ENCODE measurements around the gene C1QTNF1. TPM values are rescaled to one million over a fixed set of nuclear protein-coding genes. Genes with fewer than 3 reads are reported as not detected.

C1QTNF1 gene
- total and polyA plus RNA-seq, 8 donors = 5.3 to 31.2 (median 8.4) TPM

- WGBS, 2 donors = 84 to 91% methylated on average over 5 of the region's 5 CpGs
These were observed 38.6 kb upstream of the C1QTNF1 start for GRCh38 chr17:78985395-78985794.

GRCh38 chr17:78986048-78986648, 37.8 kb upstream of the C1QTNF1 start:
- peak overlapping the region in 2 of 4 donors; percentile 15 to 35 for H3K4me3 ChIP-seq
- FAIRE-seq (no peak), DNase-seq (peak in 2 of 6 donors; percentile 30 to 43), ATAC-seq (peak; percentile 44 to 79 (median 76))
- H3K4me1 ChIP-seq = peaks cover 10 to 26% (median 19%) of the 10 kb centered on the region in 3 donors
- TF ChIP-seq, protein P1, sequence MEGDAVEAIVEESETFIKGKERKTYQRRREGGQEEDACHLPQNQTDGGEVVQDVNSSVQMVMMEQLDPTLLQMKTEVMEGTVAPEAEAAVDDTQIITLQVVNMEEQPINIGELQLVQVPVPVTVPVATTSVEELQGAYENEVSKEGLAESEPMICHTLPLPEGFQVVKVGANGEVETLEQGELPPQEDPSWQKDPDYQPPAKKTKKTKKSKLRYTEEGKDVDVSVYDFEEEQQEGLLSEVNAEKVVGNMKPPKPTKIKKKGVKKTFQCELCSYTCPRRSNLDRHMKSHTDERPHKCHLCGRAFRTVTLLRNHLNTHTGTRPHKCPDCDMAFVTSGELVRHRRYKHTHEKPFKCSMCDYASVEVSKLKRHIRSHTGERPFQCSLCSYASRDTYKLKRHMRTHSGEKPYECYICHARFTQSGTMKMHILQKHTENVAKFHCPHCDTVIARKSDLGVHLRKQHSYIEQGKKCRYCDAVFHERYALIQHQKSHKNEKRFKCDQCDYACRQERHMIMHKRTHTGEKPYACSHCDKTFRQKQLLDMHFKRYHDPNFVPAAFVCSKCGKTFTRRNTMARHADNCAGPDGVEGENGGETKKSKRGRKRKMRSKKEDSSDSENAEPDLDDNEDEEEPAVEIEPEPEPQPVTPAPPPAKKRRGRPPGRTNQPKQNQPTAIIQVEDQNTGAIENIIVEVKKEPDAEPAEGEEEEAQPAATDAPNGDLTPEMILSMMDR (IDR thresholded peaks at IDR 0.05) = no peak
- no peaks in the 10 kb centered on the region for H3K36me3 ChIP-seq
- 17 to 19% methylated on average over 6 of the region's 6 CpGs for WGBS, 2 donors
- H3K9me3 ChIP-seq = no peaks in the 10 kb centered on the region
- intact Hi-C loops (cut with DNase I) = loop anchor here in 1 of 3 donors (10.0 kb wide), 1 partner anchor 51 kb away; no protein-coding TSS in a partner anchor
- peak overlapping the region; percentile 52 to 87 (median 74) for H3K27ac ChIP-seq
- no peaks in the 10 kb centered on the region for H3K27me3 ChIP-seq

More at GRCh38 chr17:78985395-78985794, 38.6 kb upstream of the C1QTNF1 start:
- no peak for ATAC-seq
- no peak overlapping the region for H3K4me3 ChIP-seq
- intact Hi-C loops (cut with DNase I) = loop anchor here in 1 of 3 donors (10.0 kb wide), 1 partner anchor 51 kb away; no protein-coding TSS in a partner anchor
- H3K4me1 ChIP-seq = peaks cover 10 to 26% (median 19%) of the 10 kb centered on the region in 3 donors
- peak; percentile 37 for FAIRE-seq
- no peak for DNase-seq
- TF ChIP-seq, protein P1 (IDR thresholded peaks at IDR 0.05) = no peak
- H3K27ac ChIP-seq = peak overlapping the region in 2 of 4 donors; percentile 85 to 87
- no peaks in the 10 kb centered on the region for H3K27me3 ChIP-seq
- no peaks in the 10 kb centered on the region for H3K36me3 ChIP-seq
- H3K9me3 ChIP-seq = no peaks in the 10 kb centered on the region

- Histone ChIP-seq H3K9me3 (no peaks in the 10 kb centered on the region), H3K27ac (peak overlapping the region; percentile 52 to 87 (median 74)), H3K4me3 (peak overlapping the region in 2 of 4 donors; percentile 15 to 35), H3K36me3 (no peaks in the 10 kb centered on the region), H3K27me3 (no peaks in the 10 kb centered on the region), H3K4me1 (peaks cover 10 to 26% (median 19%) of the 10 kb centered on the region in 3 donors)
- FAIRE-seq (no peak), ATAC-seq (peak; percentile 80 to 89 (median 85)), DNase-seq (peak in 3 of 6 donors; percentile 29 to 41 (median 31))
- TF ChIP-seq, protein P1 (IDR thresholded peaks at IDR 0.05) = no peak
- WGBS, 2 donors = 4% methylated on average over 15 of the region's 15 CpGs
- intact Hi-C loops (cut with DNase I) = loop anchor here in 1 of 3 donors (10.0 kb wide), 1 partner anchor 52 kb away; no protein-coding TSS in a partner anchor
These were observed 37.2 kb upstream of the C1QTNF1 start for GRCh38 chr17:78986649-78987328.

DNA sequence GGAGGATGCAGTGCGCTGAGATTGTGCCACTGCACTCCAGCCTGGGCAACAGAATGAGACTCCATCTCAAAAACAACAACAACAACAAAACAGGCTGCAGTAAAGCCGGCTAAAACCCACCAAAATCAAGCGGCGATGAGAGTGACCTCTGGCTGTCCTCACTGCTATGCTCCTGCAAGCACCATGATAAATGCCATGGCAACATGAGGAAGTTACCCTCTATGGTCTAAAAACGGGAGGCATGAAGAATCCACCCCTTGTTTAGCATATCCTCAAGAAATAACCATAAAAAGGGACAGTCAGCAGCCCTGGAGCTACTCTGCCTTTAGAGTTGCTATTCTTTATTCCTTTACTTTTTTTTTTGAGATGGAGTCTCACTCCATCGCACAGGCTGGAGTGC, 35.8 kb upstream of the C1QTNF1 start:
- ATAC-seq (no peak), FAIRE-seq (no peak), DNase-seq (no peak)
- TF ChIP-seq, protein P1 (IDR thresholded peaks at IDR 0.05) = no peak
- H3K27me3 ChIP-seq = no peaks in the 10 kb centered on the region
- intact Hi-C loops (cut with DNase I) = loop anchor here in 1 of 3 donors (10.0 kb wide), 1 partner anchor 53 kb away; no protein-coding TSS in a partner anchor
- no peak overlapping the region for H3K4me3 ChIP-seq
- no peaks in the 10 kb centered on the region for H3K9me3 ChIP-seq
- peaks cover 10 to 26% (median 19%) of the 10 kb centered on the region in 3 donors for H3K4me1 ChIP-seq
- H3K36me3 ChIP-seq = no peaks in the 10 kb centered on the region
- 43 to 47% methylated on average over 6 of the region's 6 CpGs for WGBS, 2 donors
- H3K27ac ChIP-seq = peak overlapping the region in 3 of 4 donors; percentile 52 to 87 (median 85)
